Astrocyte (in vitro differentiated cells and primary cell): ENCODE measurements around the gene KCNQ5.

Experiments
- CTCF ChIP-seq: IDR thresholded peaks from 2 replicates; pipeline ENCODE4 v1.5.1; 2011; ENCODE audit warnings: low read depth, mild to moderate bottlenecking, inconsistent platforms, low read length, moderate library complexity; ENCODE audit not compliant: insufficient read depth
- EZH2 ChIP-seq: IDR thresholded peaks from 2 replicates; pipeline ENCODE4 v1.6.1; 2012; ENCODE audit warnings: mild to moderate bottlenecking, low read length, inconsistent platforms; ENCODE audit not compliant: insufficient read depth

- TF ChIP-seq CTCF (no peak), EZH2 (no peak)
Measured at GRCh38 chr6:72789145-72789544, 167.3 kb downstream of the KCNQ5 start.
